Ovary (tissue), 9 donors: ENCODE measurements around the gene ATG4D. TPM values are rescaled to one million over a fixed set of nuclear protein-coding genes. Genes with fewer than 3 reads are reported as not detected.
"Not testable (repeated sequence)": the region's sequence is repeated elsewhere in the genome, so short reads cannot be mapped to it uniquely, and the experiment has no call there.

Experiments used
- DNase-seq, 5 donors: peaks; one replicate each; pipeline ENCODE4 v3.0.0-alpha.2; 2019 to 2020
- H3K27ac ChIP-seq, 2 donors: fragments of 200-600 bp; one replicate each; pipeline versions ENCODE4 v1.5.1 to v1.8.0; 2019 to 2022
- H3K27me3 ChIP-seq: fragments of 200-600 bp; one replicate; pipeline ENCODE4 v1.8.0; 2022
- H3K36me3 ChIP-seq: fragments of 200-600 bp; sonication (generic); one replicate; pipeline ENCODE4 v1.5.1; 2019
- H3K4me1 ChIP-seq: one replicate; pipeline ENCODE4 v1.8.1; 2013; ENCODE audit warnings: mild to moderate bottlenecking, moderate library complexity; ENCODE audit not compliant: insufficient read depth
- H3K4me3 ChIP-seq: fragments of 200-600 bp; sonication (generic); one replicate; pipeline ENCODE4 v1.5.1; 2017
- H3K9me3 ChIP-seq, 2 donors: fragments of 200-600 bp in 1 of 2; sonication (generic) in 1 of 2; one replicate each; pipeline versions ENCODE4 v1.5.1 to v1.8.1; 2013 to 2019; ENCODE audit warnings: mild to moderate bottlenecking in 1 of 2, moderate library complexity in 1 of 2
- CTCF ChIP-seq, 3 donors: fragments of 450-650 bp in 2 of 3; fragments of 200-600 bp in 1 of 3; IDR thresholded peaks; one replicate each; pipeline versions ENCODE4 v1.5.1 to v1.8.0; 2016 to 2022; ENCODE audit warnings: antibody characterized with exemption in 3 of 3, mild to moderate bottlenecking in 1 of 3
- EP300 ChIP-seq: sonication (generic); formaldehyde crosslinking; IDR thresholded peaks from one replicate; pipeline ENCODE4 v1.6.1; 2017; ENCODE audit warnings: antibody characterized with exemption
- POLR2A ChIP-seq: fragments of 450-650 bp; IDR thresholded peaks from one replicate; pipeline ENCODE4 v1.6.1; 2017; ENCODE audit warnings: antibody characterized with exemption, mild to moderate bottlenecking, moderate library complexity
- WGBS, 3 donors: extraction: QIAGEN DNeasy Blood & Tissue Kit in 1 of 3; methylation state at CpG; one replicate each; pipeline versions ENCODE4 v1.1.5 to v1.1.7; 2013 to 2017; 5-methylcytosine and 5-hydroxymethylcytosine counted together
- intact Hi-C, 4 donors: fragments of 100-400 bp; cut with DNase I; formaldehyde crosslinking; loops; one replicate each; pipeline versions ENCODE4 v1.11.0 to v1.15.1; 2022 to 2023
- polyA plus RNA-seq, 2 donors: library from polyadenylated mRNA; stranded (reverse); fragments of 200-250 nt in 1 of 2; fragments of 350-450 nt in 1 of 2; fragmentation: Illumina TruSeq in 1 of 2; extraction: RNeasy Lipid Tissue Mini Kit (QIAGEN cat#74804) in 1 of 2; gene quantifications; one replicate each; pipeline ENCODE4 v1.2.3, GENCODE V29; 2013 to 2014
- total RNA-seq, 7 donors: library from RNA; depleted of rRNA in 2 of 7; stranded (reverse); fragments of >200 nt in 2 of 7; fragmentation: NEBNext Ultra II Directional in 3 of 7; extraction: Animal tissue kit (Norgen Biotek cat#: 25700) in 3 of 7; gene quantifications; one replicate each; pipeline versions ENCODE4 v1.1.0 to v1.2.4, GENCODE V29; 2016 to 2023
- donor health status: DM: no; HTN: no; CAD: no; lungs with moderate emphysema.
- donor health status: DM: no; HTN: no; CAD: no.
- donor health status: Bipolar disorder and iron deficiency.
- donor health status: DM: yes; HTN: yes; CAD: no.
- donor health status: DM: no; HTN: no; CAD: no.
- donor health status: DM: yes; HTN: yes; CAD: no.

The ATG4D gene
- total and polyA plus RNA-seq, 9 donors: 3.1 to 26.9 (median 21.1) TPM

DNA sequence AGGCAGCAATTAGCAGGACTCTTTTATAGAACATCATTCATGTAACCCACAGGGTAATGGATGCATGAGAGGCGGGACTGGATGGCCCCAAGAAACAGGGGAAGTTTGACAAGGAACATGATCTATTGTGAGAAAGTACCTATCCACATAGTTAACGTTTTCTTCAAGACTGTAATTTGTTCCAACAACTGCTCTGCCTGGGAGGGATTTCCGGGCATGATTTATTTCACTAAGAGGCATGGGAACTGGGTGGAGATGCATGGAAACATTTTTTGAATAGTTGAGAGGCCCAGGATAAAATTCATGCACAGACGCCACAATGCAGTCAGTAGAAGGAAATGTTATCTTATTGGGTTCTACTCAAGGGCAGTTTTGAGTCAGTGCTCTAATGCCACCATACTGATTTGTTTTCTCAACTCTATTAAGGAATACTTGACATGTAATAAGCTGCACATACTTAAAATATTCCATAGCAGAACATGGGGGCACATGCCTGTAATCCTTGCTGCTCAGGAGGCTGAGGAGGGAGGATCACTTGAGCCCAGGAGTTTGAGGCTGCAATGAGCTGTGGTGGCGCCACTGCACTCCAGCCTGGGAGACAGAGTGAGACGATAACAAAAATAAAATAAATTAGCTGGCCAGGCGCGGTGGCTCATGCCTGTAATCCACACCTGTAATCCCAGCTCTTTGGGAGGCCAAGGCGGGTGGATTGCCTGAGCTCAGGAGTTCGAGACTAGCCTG, 9.9 kb upstream of the ATG4D start:
- DNase-seq: no peak
- TF ChIP-seq POLR2A (no peak), CTCF (IDR thresholded peaks at IDR 0.05) (no peak), EP300 (no peak)
- 53 to 63% (median 55%) methylated on average over 10 of the region's 10 CpGs for WGBS, 3 donors

GRCh38 chr19:10535613-10536012, 8.1 kb upstream of the ATG4D start:
- H3K4me1 ChIP-seq: no peaks in the 10 kb centered on the region
- intact Hi-C loops: no loop called here
- no peaks in the 10 kb centered on the region for H3K27me3 ChIP-seq
- no peaks in the 10 kb centered on the region for H3K9me3 ChIP-seq
- H3K36me3 ChIP-seq: no peaks in the 10 kb centered on the region
- no peak overlapping the region for H3K4me3 ChIP-seq
- TF ChIP-seq POLR2A (no peak), CTCF (IDR thresholded peaks at IDR 0.05) (no peak), EP300 (no peak)
- DNase-seq: no peak
- 66 to 74% (median 66%) methylated on average over 6 of the region's 6 CpGs for WGBS, 3 donors
- no peak overlapping the region for H3K27ac ChIP-seq

More for the DNA sequence above, 9.9 kb upstream of the ATG4D start:
- Histone ChIP-seq H3K27ac (no peak overlapping the region), H3K9me3 (no peaks in the 10 kb centered on the region), H3K36me3 (no peaks in the 10 kb centered on the region), H3K27me3 (no peaks in the 10 kb centered on the region), H3K4me1 (no peaks in the 10 kb centered on the region), H3K4me3 (no peak overlapping the region)
- intact Hi-C loops: no loop called here

GRCh38 chr19:10537668-10538067, 6.0 kb upstream of the ATG4D start:
- H3K4me3 ChIP-seq: no peak overlapping the region
- no peaks in the 10 kb centered on the region for H3K4me1 ChIP-seq
- DNase-seq: no peak
- H3K36me3 ChIP-seq: no peaks in the 10 kb centered on the region
- H3K27me3 ChIP-seq: no peaks in the 10 kb centered on the region
- WGBS, 3 donors: 46 to 61% (median 53%) methylated on average over 11 of the region's 11 CpGs
- intact Hi-C loops: no loop called here
- no peak overlapping the region for H3K27ac ChIP-seq
- TF ChIP-seq CTCF (IDR thresholded peaks at IDR 0.05): no peak
- H3K9me3 ChIP-seq: no peaks in the 10 kb centered on the region

DNA sequence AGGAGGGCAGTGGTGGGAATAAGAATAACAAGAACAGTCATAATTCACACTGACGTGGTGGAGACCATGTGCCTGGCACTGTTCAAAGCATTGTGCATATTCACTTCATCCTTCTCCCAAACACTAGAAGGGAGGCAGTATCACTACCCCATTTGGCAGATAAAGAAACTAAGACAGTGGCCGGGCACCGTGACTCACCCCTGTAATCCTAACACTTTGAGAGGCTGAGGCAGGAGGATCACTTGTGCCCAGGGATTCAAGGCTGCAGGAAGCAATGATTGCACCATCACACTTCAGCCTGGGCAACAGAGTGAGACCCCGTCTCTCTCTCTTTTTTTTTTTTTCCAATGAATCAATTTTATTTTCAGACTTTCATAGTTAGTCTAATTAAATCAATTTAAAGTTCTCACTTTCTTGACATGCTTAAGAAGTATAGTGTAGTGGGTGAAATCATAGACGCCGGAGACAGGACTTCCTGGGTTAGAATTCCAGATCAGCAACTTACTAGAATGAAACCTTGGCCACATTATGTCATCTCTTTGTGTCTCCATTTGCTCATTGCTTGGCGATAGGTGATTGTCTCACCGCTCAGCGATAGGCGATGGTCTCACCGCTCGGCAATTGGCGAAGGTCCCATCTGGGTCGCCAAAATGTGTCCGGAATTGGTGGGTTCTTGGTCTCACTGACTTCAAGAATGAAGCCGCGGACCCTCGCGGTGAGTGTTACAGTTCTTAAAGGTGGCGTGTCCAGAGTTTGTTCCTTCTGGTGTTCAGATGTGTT, 5.3 kb upstream of the ATG4D start:
- no peak overlapping the region for H3K27ac ChIP-seq
- H3K4me3 ChIP-seq: no peak overlapping the region
- no peaks in the 10 kb centered on the region for H3K27me3 ChIP-seq
- TF ChIP-seq CTCF (IDR thresholded peaks at IDR 0.05) (no peak), POLR2A (no peak), EP300 (no peak)
- intact Hi-C loops: no loop called here
- no peaks in the 10 kb centered on the region for H3K9me3 ChIP-seq
- peaks cover 1% of the 10 kb centered on the region for H3K4me1 ChIP-seq
- no peaks in the 10 kb centered on the region for H3K36me3 ChIP-seq
- no peak for DNase-seq
- WGBS, 3 donors: 76 to 78% (median 77%) methylated on average over 20 of the region's 20 CpGs

DNA sequence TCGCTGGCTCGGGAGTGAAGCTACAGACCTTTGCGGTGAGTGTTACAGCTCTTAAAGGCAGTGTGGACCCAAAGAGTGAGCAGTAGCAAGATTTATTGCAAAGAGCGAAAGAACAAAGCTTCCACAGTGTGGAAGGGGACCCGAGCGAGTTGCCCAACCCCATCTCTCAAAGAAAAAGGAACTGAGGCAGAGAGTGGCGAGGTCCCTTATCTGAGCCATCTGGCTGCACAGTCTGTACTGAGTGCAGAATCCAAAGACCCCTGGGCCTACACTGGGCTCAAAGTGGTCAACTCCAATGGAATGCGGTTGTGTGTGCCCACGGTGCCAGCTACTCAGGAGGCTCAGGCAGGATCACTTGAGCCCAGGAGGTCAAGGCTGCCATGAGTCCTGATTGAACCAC, 4.7 kb upstream of the ATG4D start:
- 67 to 70% (median 70%) methylated on average over 9 of the region's 9 CpGs for WGBS, 3 donors
- intact Hi-C loops, H3K9me3 ChIP-seq: not testable (repeated sequence)

More for the DNA sequence above, 4.7 kb upstream of the ATG4D start:
- not testable (repeated sequence) for H3K4me3 ChIP-seq, H3K27ac ChIP-seq, H3K27me3 ChIP-seq, H3K4me1 ChIP-seq, H3K36me3 ChIP-seq, DNase-seq
